Measurements from ENCODE around the gene TBC1D26.
"Not testable (repeated sequence)": the region's sequence is repeated elsewhere in the genome, so short reads cannot be mapped to it uniquely, and the experiment has no call there.

TBC1D26 gene

GRCh38 chr17:15731900-15732299 is at the start of gene TBC1D26:
TBC1D26 (plus strand) TSS chr17:15732283; CDS start chr17:15735349, 3,066 bp downstream.
- not testable (repeated sequence) for H3K27ac ChIP-seq (ENCODE audit: low read depth, low read length); H3K27me3 ChIP-seq (ENCODE audit: low read length); H4K20me1 ChIP-seq (ENCODE audit: low read depth, low read length); H3K9me3 ChIP-seq (ENCODE audit: insufficient read depth, low read length); H3K4me2 ChIP-seq (ENCODE audit: low read depth, low read length, poor library complexity, severe bottlenecking); H3K36me3 ChIP-seq (ENCODE audit: low read length); H3K4me3 ChIP-seq (ENCODE audit: insufficient read depth, low read length, poor library complexity, severe bottlenecking); H3F3A ChIP-seq (ENCODE audit: insufficient read depth); H3K79me2 ChIP-seq (ENCODE audit: insufficient read depth, low read length); H3K9ac ChIP-seq (ENCODE audit: low read length); H3K9me2 ChIP-seq (replicated peaks; ENCODE audit: insufficient read depth, low read length); H2AFZ ChIP-seq (ENCODE audit: low read depth, low read length, severe bottlenecking)

GRCh38 chr17:15683135-15683534 is 48.9 kb upstream of the TBC1D26 start:
- H3K9me2 ChIP-seq (replicated peaks; ENCODE audit: insufficient read depth, low read length); H3K27ac ChIP-seq (ENCODE audit: low read depth, low read length); H3K79me2 ChIP-seq (ENCODE audit: insufficient read depth, low read length); H3K9me3 ChIP-seq (ENCODE audit: insufficient read depth, low read length); H3K27me3 ChIP-seq (ENCODE audit: low read length); H4K20me1 ChIP-seq (ENCODE audit: low read depth, low read length); H3K4me3 ChIP-seq (ENCODE audit: insufficient read depth, low read length, poor library complexity, severe bottlenecking); H3K36me3 ChIP-seq (ENCODE audit: low read length); H2AFZ ChIP-seq (ENCODE audit: low read depth, low read length, severe bottlenecking); H3F3A ChIP-seq (ENCODE audit: insufficient read depth): not testable (repeated sequence)
- Histone ChIP-seq H3K9ac (ENCODE audit: low read length) (peak overlapping the region; percentile 70; the same call in 1 of the 2 replicates), H3K4me2 (ENCODE audit: low read depth, low read length, poor library complexity, severe bottlenecking) (peak overlapping the region; percentile 55)

- H3K27me3 ChIP-seq (ENCODE audit: low read length); H3K36me3 ChIP-seq (ENCODE audit: low read length); H3K9me3 ChIP-seq (ENCODE audit: insufficient read depth, low read length); H3K9me2 ChIP-seq (replicated peaks; ENCODE audit: insufficient read depth, low read length); H3K79me2 ChIP-seq (ENCODE audit: insufficient read depth, low read length); H4K20me1 ChIP-seq (ENCODE audit: low read depth, low read length); H3K27ac ChIP-seq (ENCODE audit: low read depth, low read length); H3F3A ChIP-seq (ENCODE audit: insufficient read depth): not testable (repeated sequence)
- H2AFZ ChIP-seq (ENCODE audit: low read depth, low read length, severe bottlenecking): peak within 1 kb of the TSS; percentile 93
- peak within 1 kb of the TSS; percentile 66 for H3K4me3 ChIP-seq (ENCODE audit: insufficient read depth, low read length, poor library complexity, severe bottlenecking)
- H3K9ac ChIP-seq (ENCODE audit: low read length): peak within 1 kb of the TSS; percentile 70
- peak within 1 kb of the TSS; percentile 55 for H3K4me2 ChIP-seq (ENCODE audit: low read depth, low read length, poor library complexity, severe bottlenecking)
Observed at GRCh38 chr17:15683824-15684478, 48.1 kb upstream of the TBC1D26 start, which contains the start of gene TRIM16. TRIM16 (minus strand) TSS chr17:15684311; CDS start chr17:15651609, 32,702 bp downstream.

- H3F3A ChIP-seq (ENCODE audit: insufficient read depth); H2AFZ ChIP-seq (ENCODE audit: low read depth, low read length, severe bottlenecking); H3K9me3 ChIP-seq (ENCODE audit: insufficient read depth, low read length); H3K4me2 ChIP-seq (ENCODE audit: low read depth, low read length, poor library complexity, severe bottlenecking); H4K20me1 ChIP-seq (ENCODE audit: low read depth, low read length); H3K4me3 ChIP-seq (ENCODE audit: insufficient read depth, low read length, poor library complexity, severe bottlenecking); H3K27ac ChIP-seq (ENCODE audit: low read depth, low read length); H3K36me3 ChIP-seq (ENCODE audit: low read length); H3K79me2 ChIP-seq (ENCODE audit: insufficient read depth, low read length); H3K9me2 ChIP-seq (replicated peaks; ENCODE audit: insufficient read depth, low read length); H3K9ac ChIP-seq (ENCODE audit: low read length); H3K27me3 ChIP-seq (ENCODE audit: low read length): not testable (repeated sequence)
Observed at GRCh38 chr17:15687494-15687893, 44.6 kb upstream of the TBC1D26 start.

GRCh38 chr17:15698967-15699366 is 33.1 kb upstream of the TBC1D26 start:
- not testable (repeated sequence) for H3K9me3 ChIP-seq (ENCODE audit: insufficient read depth, low read length); H3K27me3 ChIP-seq (ENCODE audit: low read length); H4K20me1 ChIP-seq (ENCODE audit: low read depth, low read length); H3K79me2 ChIP-seq (ENCODE audit: insufficient read depth, low read length); H3K36me3 ChIP-seq (ENCODE audit: low read length); H3K9me2 ChIP-seq (replicated peaks; ENCODE audit: insufficient read depth, low read length); H3F3A ChIP-seq (ENCODE audit: insufficient read depth)
- H2AFZ ChIP-seq (ENCODE audit: low read depth, low read length, severe bottlenecking): peak overlapping the region; percentile 61
- peak overlapping the region; percentile 49; the same call in 1 of the 2 replicates for H3K27ac ChIP-seq (ENCODE audit: low read depth, low read length)
- peak overlapping the region; percentile 66 for H3K9ac ChIP-seq (ENCODE audit: low read length)
- peak overlapping the region; percentile 64 for H3K4me2 ChIP-seq (ENCODE audit: low read depth, low read length, poor library complexity, severe bottlenecking)
- H3K4me3 ChIP-seq (ENCODE audit: insufficient read depth, low read length, poor library complexity, severe bottlenecking): peak overlapping the region; percentile 50

GRCh38 chr17:15699413-15699924 is 32.6 kb upstream of the TBC1D26 start, which contains the start of gene ZNF286A:
ZNF286A (plus strand) TSS chr17:15699752; CDS start chr17:15700330, 578 bp downstream.
- H3K27ac ChIP-seq (ENCODE audit: low read depth, low read length): peak within 1 kb of the TSS; percentile 49; the same call in 1 of the 2 replicates
- not testable (repeated sequence) for H3K36me3 ChIP-seq (ENCODE audit: low read length)
- peak within 1 kb of the TSS; percentile 66 for H3K9ac ChIP-seq (ENCODE audit: low read length)

DNA sequence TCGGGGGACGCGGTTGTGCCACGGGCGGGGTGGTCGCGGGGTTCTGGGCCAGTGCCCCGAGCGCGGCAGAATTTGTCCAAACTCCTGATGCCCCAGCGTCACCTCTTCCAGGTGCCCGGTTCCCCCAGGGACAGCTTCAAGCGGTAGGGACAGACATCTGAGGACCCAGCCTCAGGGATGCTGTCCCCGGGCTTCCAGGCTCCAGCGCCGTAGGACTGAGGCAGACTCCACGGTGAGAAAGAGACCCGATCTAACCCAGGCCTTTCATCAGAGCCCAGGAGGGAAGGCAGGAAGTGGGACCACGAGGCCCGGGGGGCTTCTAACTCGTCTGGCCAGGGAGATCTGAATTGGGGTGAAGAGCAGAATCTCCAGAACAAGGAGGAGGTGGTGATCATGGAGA is 32.1 kb upstream of the TBC1D26 start:
- not testable (repeated sequence) for H4K20me1 ChIP-seq (ENCODE audit: low read depth, low read length); H3F3A ChIP-seq (ENCODE audit: insufficient read depth); H3K9me3 ChIP-seq (ENCODE audit: insufficient read depth, low read length); H3K9me2 ChIP-seq (replicated peaks; ENCODE audit: insufficient read depth, low read length); H3K36me3 ChIP-seq (ENCODE audit: low read length); H3K79me2 ChIP-seq (ENCODE audit: insufficient read depth, low read length); H3K27me3 ChIP-seq (ENCODE audit: low read length)
- Histone ChIP-seq H3K4me2 (ENCODE audit: low read depth, low read length, poor library complexity, severe bottlenecking) (peak overlapping the region; percentile 48), H2AFZ (ENCODE audit: low read depth, low read length, severe bottlenecking) (peak overlapping the region; percentile 77), H3K27ac (ENCODE audit: low read depth, low read length) (peak overlapping the region; percentile 40; the same call in 1 of the 2 replicates), H3K9ac (ENCODE audit: low read length) (peak overlapping the region; percentile 66), H3K4me3 (ENCODE audit: insufficient read depth, low read length, poor library complexity, severe bottlenecking) (peak overlapping the region; percentile 58)

More at GRCh38 chr17:15699413-15699924, 32.6 kb upstream of the TBC1D26 start, which contains the start of gene ZNF286A:
- not testable (repeated sequence) for H3K9me3 ChIP-seq (ENCODE audit: insufficient read depth, low read length); H3K9me2 ChIP-seq (replicated peaks; ENCODE audit: insufficient read depth, low read length); H3K79me2 ChIP-seq (ENCODE audit: insufficient read depth, low read length); H3K27me3 ChIP-seq (ENCODE audit: low read length); H3F3A ChIP-seq (ENCODE audit: insufficient read depth); H4K20me1 ChIP-seq (ENCODE audit: low read depth, low read length)
- H3K4me2 ChIP-seq (ENCODE audit: low read depth, low read length, poor library complexity, severe bottlenecking): peak within 1 kb of the TSS; percentile 64
- peak within 1 kb of the TSS; percentile 58 for H3K4me3 ChIP-seq (ENCODE audit: insufficient read depth, low read length, poor library complexity, severe bottlenecking)
- peak within 1 kb of the TSS; percentile 77 for H2AFZ ChIP-seq (ENCODE audit: low read depth, low read length, severe bottlenecking)

- not testable (repeated sequence) for H3K27ac ChIP-seq (ENCODE audit: low read depth, low read length); H3K27me3 ChIP-seq (ENCODE audit: low read length); H2AFZ ChIP-seq (ENCODE audit: low read depth, low read length, severe bottlenecking); H3K9ac ChIP-seq (ENCODE audit: low read length); H3K9me2 ChIP-seq (replicated peaks; ENCODE audit: insufficient read depth, low read length); H3K79me2 ChIP-seq (ENCODE audit: insufficient read depth, low read length); H4K20me1 ChIP-seq (ENCODE audit: low read depth, low read length); H3K4me2 ChIP-seq (ENCODE audit: low read depth, low read length, poor library complexity, severe bottlenecking); H3F3A ChIP-seq (ENCODE audit: insufficient read depth); H3K4me3 ChIP-seq (ENCODE audit: insufficient read depth, low read length, poor library complexity, severe bottlenecking)
- Histone ChIP-seq H3K36me3 (ENCODE audit: low read length) (peaks cover 35% of the 10 kb centered on the region), H3K9me3 (ENCODE audit: insufficient read depth, low read length) (peaks cover 12% of the 10 kb centered on the region; the same call in 1 of the 2 replicates)
Observed at GRCh38 chr17:15704239-15704638, 27.8 kb upstream of the TBC1D26 start.
